Measurements from ENCODE around the gene SEMA5A. TPM values are rescaled to one million over a fixed set of nuclear protein-coding genes. Genes with fewer than 3 reads are reported as not detected.

The SEMA5A gene
- total RNA-seq, 2 experiments from 2014 or later, result not detected

DNA sequence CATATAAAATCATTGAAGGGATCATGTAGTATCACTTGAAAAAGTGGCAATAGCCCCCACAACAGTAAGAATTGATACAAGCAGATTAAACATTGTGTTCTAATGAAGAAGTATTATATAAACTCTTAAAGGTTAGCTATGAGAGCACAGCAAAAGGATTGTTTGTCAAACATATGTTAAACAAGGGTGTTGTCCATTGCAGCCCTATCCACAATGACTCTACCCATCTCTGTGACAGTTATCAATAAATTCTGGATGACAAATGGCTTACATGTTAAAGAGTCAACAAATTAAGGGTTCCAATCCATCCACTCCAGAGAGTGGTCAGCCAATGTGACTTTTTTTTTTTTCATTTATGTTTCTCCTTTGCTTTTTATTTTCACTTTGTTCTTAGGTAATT is 238.7 kb downstream of the SEMA5A start:
- TF ChIP-seq, protein P1, sequence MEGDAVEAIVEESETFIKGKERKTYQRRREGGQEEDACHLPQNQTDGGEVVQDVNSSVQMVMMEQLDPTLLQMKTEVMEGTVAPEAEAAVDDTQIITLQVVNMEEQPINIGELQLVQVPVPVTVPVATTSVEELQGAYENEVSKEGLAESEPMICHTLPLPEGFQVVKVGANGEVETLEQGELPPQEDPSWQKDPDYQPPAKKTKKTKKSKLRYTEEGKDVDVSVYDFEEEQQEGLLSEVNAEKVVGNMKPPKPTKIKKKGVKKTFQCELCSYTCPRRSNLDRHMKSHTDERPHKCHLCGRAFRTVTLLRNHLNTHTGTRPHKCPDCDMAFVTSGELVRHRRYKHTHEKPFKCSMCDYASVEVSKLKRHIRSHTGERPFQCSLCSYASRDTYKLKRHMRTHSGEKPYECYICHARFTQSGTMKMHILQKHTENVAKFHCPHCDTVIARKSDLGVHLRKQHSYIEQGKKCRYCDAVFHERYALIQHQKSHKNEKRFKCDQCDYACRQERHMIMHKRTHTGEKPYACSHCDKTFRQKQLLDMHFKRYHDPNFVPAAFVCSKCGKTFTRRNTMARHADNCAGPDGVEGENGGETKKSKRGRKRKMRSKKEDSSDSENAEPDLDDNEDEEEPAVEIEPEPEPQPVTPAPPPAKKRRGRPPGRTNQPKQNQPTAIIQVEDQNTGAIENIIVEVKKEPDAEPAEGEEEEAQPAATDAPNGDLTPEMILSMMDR (IDR thresholded peaks at IDR 0.05), result no peak

DNA sequence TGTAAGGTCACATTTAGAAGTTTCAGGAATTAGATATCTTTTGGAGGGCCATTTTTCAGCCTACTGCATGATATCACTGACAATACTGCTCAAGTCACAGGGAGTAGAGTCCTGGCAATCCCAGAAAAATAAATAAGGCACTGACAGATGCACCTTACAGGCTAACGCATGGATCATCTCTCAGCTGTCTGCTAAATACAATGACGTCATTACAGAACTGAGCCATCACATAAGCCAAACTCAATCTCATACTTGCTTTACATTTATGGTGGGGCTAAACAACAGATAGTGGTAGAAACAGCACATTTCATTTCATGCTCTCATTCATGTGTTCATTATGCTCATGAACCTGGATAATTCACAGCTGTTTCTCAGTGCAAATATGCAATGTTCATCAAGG is 243.7 kb downstream of the SEMA5A start:
- TF ChIP-seq, protein P1 (IDR thresholded peaks at IDR 0.05), result no peak
- H3K27ac Mint-ChIP-seq, result no peak overlapping the region
- no peaks in the 10 kb centered on the region for H3K36me3 Mint-ChIP-seq (ENCODE audit: low read depth)
- no peak overlapping the region for H3K4me3 Mint-ChIP-seq
- no peaks in the 10 kb centered on the region for H3K27me3 Mint-ChIP-seq
- CTCF ChIA-PET, result no interaction called here
- intact Hi-C loops (cut with micrococcal nuclease), result no loop called here
- H3K4me1 Mint-ChIP-seq (ENCODE audit: low read depth), result no peaks in the 10 kb centered on the region
- POLR2A ChIA-PET, result no interaction called here
- ATAC-seq (no peak), DNase-seq (no peak)
- peaks cover 5% of the 10 kb centered on the region for H3K9me3 Mint-ChIP-seq

More for the DNA sequence above, 238.7 kb downstream of the SEMA5A start:
- Mint-ChIP-seq H3K4me1 (ENCODE audit: low read depth) (no peaks in the 10 kb centered on the region), H3K4me3 (no peak overlapping the region), H3K9me3 (no peaks in the 10 kb centered on the region), H3K27ac (no peak overlapping the region), H3K36me3 (ENCODE audit: low read depth) (no peaks in the 10 kb centered on the region), H3K27me3 (no peaks in the 10 kb centered on the region)
- CTCF ChIA-PET, result no interaction called here
- intact Hi-C loops (cut with micrococcal nuclease), result no loop called here
- POLR2A ChIA-PET, result no interaction called here
- DNase-seq (no peak), ATAC-seq (no peak)

DNA sequence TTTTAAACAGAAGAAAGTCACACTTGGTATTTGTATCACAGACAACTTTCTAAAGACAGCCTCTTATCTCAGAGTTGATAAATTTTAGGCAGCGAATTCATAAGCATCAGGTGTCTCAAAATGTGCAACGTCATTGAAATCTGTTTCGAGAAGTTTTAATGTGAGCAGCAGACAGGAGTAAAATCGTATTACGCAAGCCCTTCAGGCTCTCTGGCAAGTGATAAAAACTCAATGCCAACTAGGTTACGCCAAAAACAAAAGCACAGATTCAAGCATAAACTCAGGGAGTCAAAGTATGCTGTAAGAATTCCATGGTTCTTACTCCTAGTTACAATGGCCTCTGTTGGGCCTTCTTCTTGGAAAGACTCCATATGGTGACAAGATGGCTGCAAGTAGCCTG is 244.7 kb downstream of the SEMA5A start:
- peaks cover 5% of the 10 kb centered on the region for H3K9me3 Mint-ChIP-seq
- H3K4me3 Mint-ChIP-seq, result no peak overlapping the region
- H3K36me3 Mint-ChIP-seq (ENCODE audit: low read depth), result no peaks in the 10 kb centered on the region
- H3K4me1 Mint-ChIP-seq (ENCODE audit: low read depth), result no peaks in the 10 kb centered on the region
- no peak overlapping the region for H3K27ac Mint-ChIP-seq
- H3K27me3 Mint-ChIP-seq, result no peaks in the 10 kb centered on the region
- DNase-seq (no peak), ATAC-seq (no peak)
- CTCF ChIA-PET, result no interaction called here
- POLR2A ChIA-PET, result no interaction called here
- intact Hi-C loops (cut with micrococcal nuclease), result no loop called here
- TF ChIP-seq, protein P1 (IDR thresholded peaks at IDR 0.05), result no peak

DNA sequence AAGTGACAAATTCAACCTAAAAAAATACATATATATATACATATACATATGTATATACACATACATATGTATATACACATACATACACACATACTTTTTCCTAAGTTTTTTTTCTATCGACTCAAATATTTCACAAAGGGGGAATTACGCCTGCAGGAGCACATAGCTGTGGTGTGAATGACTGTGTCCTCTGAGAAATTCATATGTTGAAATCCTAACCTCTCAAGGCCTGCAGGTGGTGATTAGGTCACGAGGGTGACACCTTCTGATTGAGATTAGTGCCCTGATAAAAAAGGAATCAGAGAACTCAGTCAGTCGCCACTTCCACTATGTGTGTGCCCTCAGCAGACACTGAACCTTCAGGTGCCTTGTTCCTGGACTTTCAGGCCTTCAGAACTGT is 248.7 kb downstream of the SEMA5A start:
- Mint-ChIP-seq H3K4me1 (ENCODE audit: low read depth) (no peaks in the 10 kb centered on the region), H3K27ac (no peak overlapping the region), H3K36me3 (ENCODE audit: low read depth) (no peaks in the 10 kb centered on the region), H3K9me3 (peaks cover 7% of the 10 kb centered on the region), H3K4me3 (no peak overlapping the region), H3K27me3 (no peaks in the 10 kb centered on the region)
- DNase-seq (no peak), ATAC-seq (no peak)
- TF ChIP-seq, protein P1 (IDR thresholded peaks at IDR 0.05), result no peak
- ChIA-PET POLR2A (no interaction called here), CTCF (no interaction called here)
- intact Hi-C loops (cut with micrococcal nuclease), result no loop called here

DNA sequence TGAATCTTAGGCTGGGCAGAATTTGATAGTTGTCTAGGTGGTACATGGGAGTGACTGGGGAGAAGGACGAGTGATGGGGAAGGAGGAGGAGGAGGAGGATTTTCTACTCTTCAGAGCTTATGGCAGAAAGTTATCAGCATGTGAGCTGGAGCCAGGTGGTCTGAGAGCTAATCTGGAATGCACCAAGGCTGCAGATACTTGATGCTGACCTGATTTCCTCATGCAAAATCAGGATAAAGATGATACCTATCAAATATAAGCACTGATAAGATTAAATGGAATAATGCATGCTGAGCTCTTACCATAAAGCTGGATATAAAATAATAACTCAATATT is 250.4 kb downstream of the SEMA5A start:
- no peak for DNase-seq
- intact Hi-C loops (cut with micrococcal nuclease), result no loop called here
- CTCF ChIA-PET, result no interaction called here
- H3K27me3 Mint-ChIP-seq, result no peaks in the 10 kb centered on the region
- TF ChIP-seq, protein P1 (IDR thresholded peaks at IDR 0.05), result no peak
- no peak overlapping the region for H3K4me3 Mint-ChIP-seq
- no peak overlapping the region for H3K27ac Mint-ChIP-seq
- ATAC-seq, result no peak
- no peaks in the 10 kb centered on the region for H3K4me1 Mint-ChIP-seq (ENCODE audit: low read depth)
- POLR2A ChIA-PET, result no interaction called here
- no peaks in the 10 kb centered on the region for H3K36me3 Mint-ChIP-seq (ENCODE audit: low read depth)
- peaks cover 5% of the 10 kb centered on the region for H3K9me3 Mint-ChIP-seq
